Pancreas (tissue), 10 donors: Measurements from ENCODE around the gene SNX12. TPM values are rescaled to one million over a fixed set of nuclear protein-coding genes. Genes with fewer than 3 reads are reported as not detected.

ENCODE experiments used
- ATAC-seq, 4 donors: fragments of 200-7000 bp; cut with Tn5 transposase; one replicate each; pipeline versions ENCODE4 v1.8.0 to v1.9.1; 2020; ENCODE audit warnings: mild to moderate bottlenecking in 4 of 4, moderate library complexity in 4 of 4
- DNase-seq, 6 donors: peaks; one replicate each; pipeline ENCODE4 v3.0.0-alpha.2; 2020
- FAIRE-seq: peaks from 2 replicates; lab custom pipeline; 2012; peaks lifted over from hg19 to GRCh38; lab: Jason Lieb, UNC
- H3K27ac ChIP-seq, 4 donors: fragments of 200-600 bp; sonication (generic); 1 replicate in 3 of 4; 2 replicates in 1 of 4; pipeline versions ENCODE4 v1.5.0 to v1.8.0; 2020
- H3K27me3 ChIP-seq, 4 donors: fragments of 200-600 bp; one replicate each; pipeline ENCODE4 v1.8.0; 2021
- H3K36me3 ChIP-seq, 3 donors: fragments of 200-600 bp; sonication (generic) in 1 of 3; one replicate each; pipeline versions ENCODE4 v1.5.0 to v1.8.0; 2020 to 2021
- H3K4me1 ChIP-seq, 3 donors: fragments of 200-600 bp; one replicate each; pipeline ENCODE4 v1.8.0; 2021
- H3K4me3 ChIP-seq, 4 donors: fragments of 200-600 bp; sonication (generic) in 2 of 4; one replicate each; pipeline versions ENCODE4 v1.5.0 to v1.8.0; 2020 to 2021
- H3K9me3 ChIP-seq, 4 donors: fragments of 200-600 bp; one replicate each; pipeline ENCODE4 v1.8.0; 2021
- WGBS, 2 donors: extraction: QIAGEN DNeasy Blood & Tissue Kit; methylation state at CpG; one replicate each; pipeline ENCODE4 v1.1.7; 2013; 5-methylcytosine and 5-hydroxymethylcytosine counted together
- intact Hi-C, 3 donors: fragments of 100-400 bp; cut with DNase I; formaldehyde crosslinking; loops; one replicate each; pipeline versions ENCODE4 v1.11.1 to v1.14.2; 2022
- polyA plus RNA-seq, 2 donors: library from polyadenylated mRNA; stranded (reverse); fragments of 200-250 nt; gene quantifications; one replicate each; pipeline ENCODE4 v1.2.3, GENCODE V29; 2013
- total RNA-seq, 6 donors: library from RNA; stranded (reverse); fragmentation: NEBNext Ultra II Directional in 4 of 6; extraction: Animal tissue kit (Norgen Biotek cat#: 25700) in 4 of 6; gene quantifications; one replicate each; pipeline versions ENCODE4 v1.2.1 to v1.2.4, GENCODE V29; 2021 to 2023
- TF ChIP-seq, protein P1 (sequence below), 4 donors: fragments of 200-600 bp; sonication (generic) in 3 of 4; IDR thresholded peaks; one replicate each; pipeline versions ENCODE4 v1.5.0 to v1.8.0; 2021; ENCODE audit warnings: antibody characterized with exemption in 4 of 4
- donor health status: healthy with polysubstance abuse.
- donor health status: DM: no; HTN: no; CAD: no; lungs with moderate emphysema.
- donor health status: DM: no; HTN: no; CAD: no.
- donor health status: control.
- donor health status: control.
- donor health status: Bipolar disorder and iron deficiency.
- donor health status: DM: yes; HTN: yes; CAD: no.
- donor health status: DM: no; HTN: no; CAD: no.
- donor health status: DM: no; HTN: no; CAD: no.
- donor health status: DM: yes; HTN: yes; CAD: no.

The SNX12 gene
- total and polyA plus RNA-seq, 8 donors = 9.8 to 31.3 (median 21.5) TPM

DNA sequence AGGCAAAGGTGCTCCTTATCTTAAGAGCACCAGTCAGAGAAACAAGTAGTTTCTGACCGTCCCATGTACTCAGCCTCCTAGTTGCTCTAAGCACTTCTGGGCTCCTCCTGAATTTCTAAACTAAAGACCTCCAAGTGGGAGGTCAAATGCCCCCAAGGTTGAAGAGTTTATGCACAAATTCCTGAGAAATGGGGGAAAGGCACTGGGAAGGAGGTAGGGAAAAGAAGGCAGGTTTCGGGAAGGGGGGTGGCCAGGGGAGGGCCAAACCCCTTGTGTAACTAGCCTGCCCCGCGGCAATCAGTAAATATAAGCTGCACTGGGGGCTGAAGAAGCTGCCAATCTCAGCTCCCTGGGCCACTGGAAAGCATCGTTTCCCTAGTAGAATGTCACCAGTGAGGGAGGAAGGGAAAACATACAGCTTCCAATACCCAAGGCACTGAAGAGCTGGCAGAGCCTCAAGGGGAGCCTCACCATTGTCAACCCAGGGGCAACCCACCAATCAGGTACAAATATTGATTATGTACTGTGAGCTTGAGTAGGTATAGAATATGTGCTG lies 30.9 kb upstream of the SNX12 start:
- no peaks in the 10 kb centered on the region for H3K9me3 ChIP-seq
- TF ChIP-seq, protein P1, sequence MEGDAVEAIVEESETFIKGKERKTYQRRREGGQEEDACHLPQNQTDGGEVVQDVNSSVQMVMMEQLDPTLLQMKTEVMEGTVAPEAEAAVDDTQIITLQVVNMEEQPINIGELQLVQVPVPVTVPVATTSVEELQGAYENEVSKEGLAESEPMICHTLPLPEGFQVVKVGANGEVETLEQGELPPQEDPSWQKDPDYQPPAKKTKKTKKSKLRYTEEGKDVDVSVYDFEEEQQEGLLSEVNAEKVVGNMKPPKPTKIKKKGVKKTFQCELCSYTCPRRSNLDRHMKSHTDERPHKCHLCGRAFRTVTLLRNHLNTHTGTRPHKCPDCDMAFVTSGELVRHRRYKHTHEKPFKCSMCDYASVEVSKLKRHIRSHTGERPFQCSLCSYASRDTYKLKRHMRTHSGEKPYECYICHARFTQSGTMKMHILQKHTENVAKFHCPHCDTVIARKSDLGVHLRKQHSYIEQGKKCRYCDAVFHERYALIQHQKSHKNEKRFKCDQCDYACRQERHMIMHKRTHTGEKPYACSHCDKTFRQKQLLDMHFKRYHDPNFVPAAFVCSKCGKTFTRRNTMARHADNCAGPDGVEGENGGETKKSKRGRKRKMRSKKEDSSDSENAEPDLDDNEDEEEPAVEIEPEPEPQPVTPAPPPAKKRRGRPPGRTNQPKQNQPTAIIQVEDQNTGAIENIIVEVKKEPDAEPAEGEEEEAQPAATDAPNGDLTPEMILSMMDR (IDR thresholded peaks at IDR 0.05) = no peak
- FAIRE-seq = no peak

DNA sequence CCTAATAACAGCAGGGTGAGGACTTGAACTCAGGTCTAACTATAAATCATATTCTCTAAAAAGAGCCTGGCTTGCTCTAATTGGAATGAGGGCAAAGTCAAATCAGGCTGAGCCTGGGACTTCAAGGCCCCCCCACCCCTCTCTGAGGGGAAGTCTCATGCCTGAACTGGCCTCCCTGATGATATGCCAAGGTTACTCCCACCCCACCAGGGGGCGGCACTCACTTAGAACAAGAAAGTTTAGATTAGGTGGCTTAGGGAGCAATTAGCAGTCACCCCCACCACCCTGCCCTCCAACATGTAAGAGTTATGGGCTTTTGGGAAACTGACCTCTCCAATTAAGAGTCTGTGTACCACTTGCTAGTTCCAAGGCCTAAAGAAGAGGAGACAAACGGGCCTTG lies 30.2 kb upstream of the SNX12 start:
- Histone ChIP-seq H3K4me3 (no peak overlapping the region), H3K4me1 (no peaks in the 10 kb centered on the region), H3K36me3 (no peaks in the 10 kb centered on the region), H3K9me3 (no peaks in the 10 kb centered on the region), H3K27ac (no peak overlapping the region), H3K27me3 (peaks cover 0 to 3% (median 0%) of the 10 kb centered on the region in 4 donors)
- intact Hi-C loops = no loop called here
- WGBS, 2 donors = 20 to 24% methylated on average over 2 of the region's 2 CpGs
- TF ChIP-seq, protein P1 (IDR thresholded peaks at IDR 0.05) = peak in 2 of 4 donors; percentile 13 to 16
- ATAC-seq = peak in 1 of 4 donors; percentile 33
- DNase-seq = peak in 3 of 6 donors; percentile 19 to 33 (median 25)
- FAIRE-seq = no peak

More for the DNA sequence above, 30.9 kb upstream of the SNX12 start:
- WGBS, 2 donors = 44 to 56% methylated on average over 5 of the region's 5 CpGs
- ATAC-seq (no peak), DNase-seq (no peak)
- H3K4me1 ChIP-seq = no peaks in the 10 kb centered on the region
- H3K36me3 ChIP-seq = no peaks in the 10 kb centered on the region
- intact Hi-C loops = no loop called here
- no peak overlapping the region for H3K27ac ChIP-seq
- peaks cover 0 to 3% (median 0%) of the 10 kb centered on the region in 4 donors for H3K27me3 ChIP-seq
- H3K4me3 ChIP-seq = no peak overlapping the region

DNA sequence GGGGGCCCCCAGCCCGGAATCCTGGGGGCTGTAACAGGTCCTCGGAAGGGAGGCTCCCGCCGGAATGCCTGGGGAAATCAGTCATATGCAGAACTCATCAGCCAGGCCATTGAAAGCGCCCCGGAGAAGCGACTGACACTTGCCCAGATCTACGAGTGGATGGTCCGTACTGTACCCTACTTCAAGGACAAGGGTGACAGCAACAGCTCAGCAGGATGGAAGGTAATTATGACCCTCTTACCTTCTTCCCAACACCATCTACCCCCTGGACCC lies 28.6 kb upstream of the SNX12 start:
- H3K27me3 ChIP-seq = peaks cover 0 to 1% (median 0%) of the 10 kb centered on the region in 4 donors
- H3K9me3 ChIP-seq = no peaks in the 10 kb centered on the region
- no peaks in the 10 kb centered on the region for H3K4me1 ChIP-seq
- H3K27ac ChIP-seq = no peak overlapping the region
- intact Hi-C loops = no loop called here
- 1 to 29% methylated on average over 9 of the region's 9 CpGs for WGBS, 2 donors
- FAIRE-seq = no peak
- TF ChIP-seq, protein P1 (IDR thresholded peaks at IDR 0.05) = no peak
- peak in 1 of 4 donors; percentile 3 for ATAC-seq
- no peaks in the 10 kb centered on the region for H3K36me3 ChIP-seq
- peak overlapping the region; percentile 21 to 50 (median 45) for H3K4me3 ChIP-seq
- DNase-seq = no peak

DNA sequence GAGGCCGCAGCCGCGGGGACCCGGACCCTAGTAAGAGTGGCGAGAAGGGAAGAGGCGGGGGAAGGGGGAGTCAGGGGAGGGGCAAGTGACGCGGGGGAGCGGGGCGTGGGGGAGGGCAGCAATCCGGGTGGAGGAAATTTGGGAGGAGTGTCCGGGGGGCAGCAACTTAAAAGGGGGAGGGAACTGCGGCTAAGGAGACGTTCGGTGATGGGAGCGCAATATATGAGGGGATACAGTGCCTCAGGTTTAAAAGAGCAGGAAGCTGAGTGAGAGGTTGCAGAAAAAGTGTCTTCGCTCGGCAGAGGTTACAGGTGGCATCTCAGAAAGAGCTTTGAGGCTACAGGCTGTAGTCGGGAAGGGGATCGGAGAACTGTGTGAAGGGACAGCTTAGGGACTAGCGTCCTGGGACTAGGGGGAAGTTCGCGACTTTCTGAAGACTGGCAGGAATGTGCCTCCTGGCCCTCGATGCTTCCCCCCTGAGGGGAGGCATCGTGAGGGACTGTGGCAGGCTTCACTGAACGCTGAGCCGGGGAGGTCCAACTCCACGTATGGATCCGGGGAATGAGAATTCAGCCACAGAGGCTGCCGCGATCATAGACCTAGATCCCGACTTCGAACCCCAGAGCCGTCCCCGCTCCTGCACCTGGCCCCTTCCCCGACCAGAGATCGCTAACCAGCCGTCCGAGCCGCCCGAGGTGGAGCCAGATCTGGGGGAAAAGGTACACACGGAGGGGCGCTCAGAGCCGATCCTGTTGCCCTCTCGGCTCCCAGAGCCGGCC lies 28.0 kb upstream of the SNX12 start:
- Histone ChIP-seq H3K4me3 (peak overlapping the region; percentile 21 to 50 (median 45)), H3K27ac (peak overlapping the region in 2 of 4 donors; percentile 47 to 60), H3K9me3 (no peaks in the 10 kb centered on the region), H3K36me3 (no peaks in the 10 kb centered on the region), H3K4me1 (no peaks in the 10 kb centered on the region), H3K27me3 (no peaks in the 10 kb centered on the region)
- intact Hi-C loops = no loop called here
- ATAC-seq (peak; percentile 70 to 79 (median 78)), DNase-seq (peak in 4 of 6 donors; percentile 16 to 74 (median 46)), FAIRE-seq (no peak)
- WGBS, 2 donors = 0 to 14% methylated on average over 46 of the region's 46 CpGs
- TF ChIP-seq, protein P1 (IDR thresholded peaks at IDR 0.05) = no peak

DNA sequence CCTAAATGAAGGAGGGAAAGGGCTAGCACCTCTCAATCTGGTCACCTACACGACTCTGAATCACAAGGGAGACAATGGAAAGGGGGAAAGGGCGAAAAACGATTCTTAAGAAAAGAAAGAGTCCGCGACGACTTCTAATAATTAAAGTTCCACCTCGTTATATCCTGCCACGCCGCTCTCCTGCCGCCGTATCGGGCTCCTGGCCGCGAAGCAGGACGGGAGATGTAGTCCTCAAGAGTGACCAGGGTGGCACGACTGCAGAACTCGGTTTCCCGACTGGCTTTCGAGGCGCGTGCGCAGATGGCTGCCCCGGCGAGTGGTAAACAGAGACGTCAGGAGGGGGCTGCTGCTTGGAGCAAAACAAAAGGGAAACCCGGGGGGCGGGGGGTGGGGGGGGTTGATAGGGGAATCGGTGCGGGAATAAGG lies 27.4 kb upstream of the SNX12 start, which contains the start of gene FOXO4:
FOXO4 (plus strand) TSS at position 297 of the 426 bp plus-strand sequence. CDS start 678 bp downstream, outside the sequence.
- DNase-seq = peak; percentile 86 to 95 (median 90)
- Histone ChIP-seq H3K4me3 (peak within 1 kb of the TSS; percentile 21 to 50 (median 45)), H3K27ac (peak within 1 kb of the TSS in 2 of 4 donors; percentile 47 to 60), H3K27me3 (no peaks in the 10 kb centered on the region), H3K36me3 (no peaks in the 10 kb centered on the region), H3K9me3 (no peaks in the 10 kb centered on the region), H3K4me1 (no peaks in the 10 kb centered on the region)
- intact Hi-C loops = no loop called here
- TF ChIP-seq, protein P1 (IDR thresholded peaks at IDR 0.05) = no peak
- ATAC-seq = peak; percentile 95 to 98 (median 96)
- 1 to 9% methylated on average over 29 of the region's 29 CpGs for WGBS, 2 donors
- peak; percentile 23 for FAIRE-seq
